Choroid plexus epithelial cell (primary cell): Measurements from ENCODE around the gene C2.
"Not testable (repeated sequence)": the region's sequence is repeated elsewhere in the genome, so short reads cannot be mapped to it uniquely, and the experiment has no call there.

Experiments
- DNase-seq: peaks from one replicate; pipeline ENCODE4 v3.0.0-alpha.2; 2010; ENCODE audit warnings: low read depth
- H3K4me3 ChIP-seq: 2 replicates; pipeline ENCODE4 v1.5.1; 2011; ENCODE audit warnings: low read depth, mild to moderate bottlenecking, control low read depth, low read length, moderate library complexity
- TF ChIP-seq, protein P1 (sequence below): conservative IDR thresholded peaks from 2 replicates; pipeline ENCODE4 v1.5.1; 2011; ENCODE audit warnings: low read depth, mild to moderate bottlenecking, control low read depth, inconsistent platforms, low read length, moderate library complexity

The C2 gene

DNA sequence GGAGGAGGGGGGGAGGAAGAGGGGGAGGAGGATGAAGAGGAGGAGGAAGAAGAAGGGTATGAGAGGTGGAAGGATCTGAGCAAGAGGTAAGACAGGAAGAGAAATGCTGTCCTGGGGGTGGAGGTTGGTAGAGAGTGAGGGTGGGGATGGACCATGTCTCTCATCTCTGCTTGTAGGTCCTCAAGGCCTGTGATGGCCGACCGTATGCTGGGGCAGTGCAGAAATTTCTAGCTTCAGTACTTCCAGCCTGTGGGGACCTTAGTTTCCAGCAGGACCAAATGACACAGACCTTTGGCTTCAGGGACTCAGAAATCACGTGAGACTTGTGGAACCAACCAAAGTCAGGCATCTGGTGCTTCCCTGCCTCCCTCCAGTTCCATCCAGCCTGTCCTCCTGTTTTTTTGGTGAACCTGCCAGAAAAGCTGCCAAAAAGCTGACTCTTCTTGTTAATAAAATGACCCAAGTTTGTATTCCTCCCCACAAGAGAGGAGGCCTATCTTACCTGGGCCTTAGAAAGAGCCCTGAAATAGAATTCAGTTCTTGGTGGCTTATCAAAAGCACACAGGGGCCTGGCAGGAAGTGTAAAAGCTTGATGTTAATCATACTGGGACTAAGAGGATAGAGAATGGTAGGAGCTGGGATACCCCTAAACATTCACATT, 51.9 kb downstream of the C2 start:
- DNase-seq = no peak
- TF ChIP-seq, protein P1, sequence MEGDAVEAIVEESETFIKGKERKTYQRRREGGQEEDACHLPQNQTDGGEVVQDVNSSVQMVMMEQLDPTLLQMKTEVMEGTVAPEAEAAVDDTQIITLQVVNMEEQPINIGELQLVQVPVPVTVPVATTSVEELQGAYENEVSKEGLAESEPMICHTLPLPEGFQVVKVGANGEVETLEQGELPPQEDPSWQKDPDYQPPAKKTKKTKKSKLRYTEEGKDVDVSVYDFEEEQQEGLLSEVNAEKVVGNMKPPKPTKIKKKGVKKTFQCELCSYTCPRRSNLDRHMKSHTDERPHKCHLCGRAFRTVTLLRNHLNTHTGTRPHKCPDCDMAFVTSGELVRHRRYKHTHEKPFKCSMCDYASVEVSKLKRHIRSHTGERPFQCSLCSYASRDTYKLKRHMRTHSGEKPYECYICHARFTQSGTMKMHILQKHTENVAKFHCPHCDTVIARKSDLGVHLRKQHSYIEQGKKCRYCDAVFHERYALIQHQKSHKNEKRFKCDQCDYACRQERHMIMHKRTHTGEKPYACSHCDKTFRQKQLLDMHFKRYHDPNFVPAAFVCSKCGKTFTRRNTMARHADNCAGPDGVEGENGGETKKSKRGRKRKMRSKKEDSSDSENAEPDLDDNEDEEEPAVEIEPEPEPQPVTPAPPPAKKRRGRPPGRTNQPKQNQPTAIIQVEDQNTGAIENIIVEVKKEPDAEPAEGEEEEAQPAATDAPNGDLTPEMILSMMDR = no peak
- H3K4me3 ChIP-seq = no peak overlapping the region

DNA sequence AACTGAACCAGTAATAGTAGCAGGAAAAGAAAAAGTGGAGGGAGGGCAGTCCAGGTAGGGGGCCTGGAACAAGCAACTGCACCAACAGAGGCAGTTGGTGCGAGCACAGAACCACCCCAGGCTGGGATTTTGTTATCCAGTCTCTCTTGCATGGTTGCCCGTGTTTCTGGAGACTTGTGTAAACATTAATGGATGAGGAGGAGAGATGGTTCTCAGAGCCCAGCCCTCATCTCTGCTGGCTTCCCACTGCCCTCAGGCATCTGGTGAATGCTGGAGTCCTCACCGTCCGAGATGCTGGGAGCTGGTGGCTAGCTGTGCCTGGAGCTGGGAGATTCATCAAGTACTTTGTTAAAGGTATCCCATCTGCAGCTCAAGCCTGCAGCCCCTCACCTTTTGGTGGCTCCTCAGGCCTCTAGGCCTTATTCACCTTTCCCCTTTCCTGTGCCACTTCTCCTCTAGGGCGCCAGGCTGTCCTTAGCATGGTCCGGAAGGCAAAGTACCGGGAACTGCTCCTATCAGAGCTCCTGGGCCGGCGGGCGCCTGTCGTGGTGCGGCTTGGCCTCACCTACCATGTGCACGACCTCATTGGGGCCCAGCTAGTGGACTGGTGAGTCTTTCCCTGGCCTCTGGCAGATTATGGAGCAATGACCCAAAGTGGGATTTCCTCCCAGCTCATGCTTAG, 52.8 kb downstream of the C2 start:
- not testable (repeated sequence) for H3K4me3 ChIP-seq, DNase-seq

DNA sequence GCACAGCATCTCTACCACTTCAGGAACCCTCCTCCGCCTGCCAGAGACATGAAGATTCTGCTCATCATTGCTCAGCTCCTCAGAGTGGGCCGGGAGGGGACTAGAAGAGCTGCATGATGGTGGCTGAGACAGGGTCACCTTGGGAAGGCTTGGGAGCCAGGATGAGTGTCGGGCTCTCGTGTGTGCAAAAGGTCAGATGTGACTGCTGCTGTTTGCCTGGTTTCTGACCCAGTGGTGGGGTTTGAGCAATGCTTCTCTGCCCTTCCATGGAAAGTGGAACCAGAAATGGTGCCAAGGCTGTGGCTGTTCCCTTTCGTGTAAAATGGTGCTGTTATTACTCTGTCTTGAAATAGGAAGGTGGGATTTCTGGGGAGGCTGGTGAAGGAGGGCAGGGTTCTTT, 53.5 kb downstream of the C2 start:
- H3K4me3 ChIP-seq, DNase-seq: not testable (repeated sequence)

DNA sequence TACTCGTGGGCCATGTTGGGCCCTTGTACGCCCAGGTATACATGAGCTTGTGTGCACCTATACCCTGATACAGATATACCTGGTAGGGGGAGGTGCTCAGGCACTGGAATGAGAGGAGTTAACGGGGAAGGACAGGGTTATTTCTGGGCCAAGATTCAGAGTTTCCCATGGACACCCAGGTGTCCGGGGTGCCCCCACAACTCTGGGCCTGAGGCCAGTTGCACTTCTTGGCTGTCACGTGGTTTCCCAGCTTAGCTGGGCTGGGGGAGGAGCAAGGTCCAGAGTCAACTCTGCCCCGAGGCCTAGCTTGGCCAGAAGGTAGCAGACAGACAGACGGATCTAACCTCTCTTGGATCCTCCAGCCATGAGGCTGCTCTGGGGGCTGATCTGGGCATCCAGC, 54.2 kb downstream of the C2 start, which contains the start of gene C4A:
Gene C4A, plus strand, starts transcription at position 314 of the 400 bp plus-strand sequence. Its CDS starts 51 bp downstream, at position 365.
- H3K4me3 ChIP-seq, DNase-seq: not testable (repeated sequence)

DNA sequence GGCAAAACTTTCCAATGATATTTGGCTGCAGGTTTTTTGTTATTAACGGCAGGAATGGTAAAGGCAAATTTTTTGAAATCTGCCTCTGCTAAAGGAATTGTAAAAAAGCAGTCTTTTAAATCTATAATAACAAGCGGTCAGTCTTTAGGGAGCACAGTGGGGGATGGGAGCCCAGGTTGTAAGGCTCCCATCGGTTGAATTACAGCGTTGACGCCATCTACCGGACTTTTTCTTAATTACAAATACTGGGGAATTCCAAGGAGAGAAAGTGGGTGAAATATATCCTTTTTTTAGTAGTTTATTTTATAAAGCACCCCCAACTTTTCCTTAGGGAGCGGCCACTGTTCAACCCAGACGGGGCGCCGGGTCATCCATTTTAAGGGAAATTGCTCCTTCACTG, 61.8 kb downstream of the C2 start:
- DNase-seq, H3K4me3 ChIP-seq: not testable (repeated sequence)

DNA sequence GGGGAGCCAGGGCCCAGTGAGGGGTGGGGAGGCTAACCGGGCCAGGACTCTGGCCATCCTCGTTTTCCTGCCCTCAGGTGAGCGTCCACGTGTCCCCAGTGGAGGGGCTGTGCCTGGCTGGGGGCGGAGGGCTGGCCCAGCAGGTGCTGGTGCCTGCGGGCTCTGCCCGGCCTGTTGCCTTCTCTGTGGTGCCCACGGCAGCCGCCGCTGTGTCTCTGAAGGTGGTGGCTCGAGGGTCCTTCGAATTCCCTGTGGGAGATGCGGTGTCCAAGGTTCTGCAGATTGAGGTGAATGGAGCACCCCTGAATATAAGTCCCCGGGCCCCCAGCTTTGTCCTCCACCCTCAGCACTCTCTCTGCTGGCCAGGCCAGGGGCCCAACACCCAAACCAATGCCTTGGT, 66.9 kb downstream of the C2 start:
- DNase-seq, H3K4me3 ChIP-seq: not testable (repeated sequence)
